Astrocyte of the spinal cord (primary cell): ENCODE data around the gene PNCK.

Experiments
- DNase-seq: peaks from one replicate; pipeline ENCODE4 v3.0.0; 2011; ENCODE audit warnings: low read depth, low spot score
- H3K4me3 ChIP-seq: 2 replicates; pipeline ENCODE4 v1.5.1; 2011; ENCODE audit warnings: low read depth, mild to moderate bottlenecking, low read length, moderate library complexity
- CTCF ChIP-seq: IDR thresholded peaks from 2 replicates; pipeline ENCODE4 v1.5.1; 2012; ENCODE audit warnings: low read depth, mild to moderate bottlenecking, low read length, inconsistent platforms
- in situ Hi-C: cut with HindIII; loops from 2 replicates; pipeline ENCODE4 v1.10.0; 2017; ENCODE audit warnings: low sequenced_read_pairs

Gene PNCK

DNA sequence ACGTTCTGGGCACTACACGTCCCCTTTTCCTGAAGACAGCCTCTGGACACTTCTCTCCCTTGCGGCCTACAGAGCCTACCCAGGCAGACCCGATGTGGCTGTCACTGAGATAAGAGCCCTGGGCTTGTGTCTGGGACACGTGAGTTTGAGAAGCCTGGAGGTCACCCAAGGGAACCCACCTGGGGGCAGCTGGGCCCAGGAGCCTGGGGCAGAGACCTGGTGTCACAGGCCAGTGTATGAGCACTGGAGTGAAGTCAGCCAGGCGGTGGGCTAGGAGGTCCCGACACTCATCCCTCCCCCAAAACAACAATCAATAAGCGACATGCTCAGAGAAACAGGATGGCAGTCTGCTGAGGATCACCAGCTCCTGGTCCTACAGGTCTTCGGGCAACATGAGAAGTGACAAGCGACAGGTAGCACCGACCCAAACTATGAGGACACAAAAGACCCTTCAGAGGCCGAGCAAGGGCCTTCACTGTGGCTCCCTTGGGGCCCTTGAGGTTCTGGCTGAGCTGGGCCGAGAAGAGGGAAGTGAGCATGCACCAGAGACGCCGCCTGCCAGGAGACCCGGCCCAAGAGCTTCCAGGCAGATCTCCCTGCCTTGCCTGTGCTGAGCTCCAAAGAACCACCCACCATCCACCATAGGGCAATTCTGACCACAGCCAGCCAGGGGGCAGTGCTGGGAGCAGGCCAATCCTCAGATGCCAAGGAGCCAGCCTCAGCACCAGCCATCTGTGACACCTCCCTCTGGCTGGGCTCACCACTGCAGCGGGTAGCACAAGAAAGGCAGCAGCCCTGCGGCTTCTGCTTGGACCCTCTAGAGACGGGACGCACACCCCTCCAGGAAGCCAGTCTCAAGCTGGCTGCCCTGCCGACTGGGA lies 37.6 kb downstream of the PNCK start:
- H3K4me3 ChIP-seq, result no peak overlapping the region
- TF ChIP-seq CTCF, result peak; percentile 43
- no peak for DNase-seq
- in situ Hi-C loops, result no loop called here

DNA sequence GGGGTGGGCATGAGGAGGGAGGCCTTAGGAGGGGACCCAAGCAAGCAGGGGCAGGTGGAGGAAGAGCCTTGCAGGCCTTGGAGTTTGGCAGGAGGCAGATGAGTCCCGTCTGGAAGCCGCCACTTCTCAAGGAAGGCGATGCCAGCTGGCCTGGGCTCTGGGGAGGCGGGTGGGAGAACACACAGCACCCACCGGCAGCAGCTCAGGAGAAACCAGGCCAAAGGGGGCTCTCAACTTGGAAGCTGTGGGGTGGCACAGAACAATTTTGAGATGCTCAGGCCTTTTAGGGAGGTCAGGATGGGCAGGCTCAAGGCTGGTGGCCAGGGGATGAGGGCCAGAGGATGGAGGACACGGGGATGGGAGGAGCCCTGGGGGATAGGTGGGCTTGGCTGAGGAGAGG lies 38.2 kb downstream of the PNCK start:
- in situ Hi-C loops, result no loop called here
- no peak overlapping the region for H3K4me3 ChIP-seq
- no peak for DNase-seq
- TF ChIP-seq CTCF, result no peak

- H3K4me3 ChIP-seq, result no peak overlapping the region
- DNase-seq, result no peak
- in situ Hi-C loops, result no loop called here
- TF ChIP-seq CTCF, result no peak
Measured at GRCh38 chrX:153634832-153635231, 38.8 kb downstream of the PNCK start.

- no peak for DNase-seq
- in situ Hi-C loops, result no loop called here
- H3K4me3 ChIP-seq, result no peak overlapping the region
- TF ChIP-seq CTCF, result no peak
Measured at GRCh38 chrX:153634236-153634635, 39.4 kb downstream of the PNCK start.

- H3K4me3 ChIP-seq, result no peak overlapping the region
- DNase-seq, result no peak
- in situ Hi-C loops, result no loop called here
- TF ChIP-seq CTCF, result no peak
Measured at GRCh38 chrX:153633607-153634180, 39.9 kb downstream of the PNCK start.

GRCh38 chrX:153633048-153633447 lies 40.6 kb downstream of the PNCK start:
- in situ Hi-C loops, result no loop called here
- no peak for TF ChIP-seq CTCF
- H3K4me3 ChIP-seq, result no peak overlapping the region
- no peak for DNase-seq
